ENCODE measurements around the gene UNC13B. TPM values are rescaled to one million over a fixed set of nuclear protein-coding genes. Genes with fewer than 3 reads are reported as not detected.

The UNC13B gene
- total and polyA plus RNA-seq, 2 of the 13 experiments (the other 11 are each of a cell fraction or from before 2014, with no cell fraction given): 14.0 to 18.3 TPM

- no peak for TF ChIP-seq SAP130 (CRISPR knock-in tag; IDR thresholded peaks at IDR 0.05; ENCODE audit: low read depth)
- no peak for TF ChIP-seq MEF2D (CRISPR knock-in tag; IDR thresholded peaks at IDR 0.05)
- TF ChIP-seq ZBTB7A (CRISPR knock-in tag; IDR thresholded peaks at IDR 0.05): no peak
- no peak for TF ChIP-seq ZSCAN21 (CRISPR knock-in tag; IDR thresholded peaks at IDR 0.05; ENCODE audit: borderline replicate concordance)
- no peak for TF ChIP-seq ZNF724P (CRISPR knock-in tag; IDR thresholded peaks at IDR 0.05; ENCODE audit: borderline replicate concordance)
These were observed 71.2 kb downstream of the UNC13B start (continued) for GRCh38 chr9:35232867-35233544.

DNA sequence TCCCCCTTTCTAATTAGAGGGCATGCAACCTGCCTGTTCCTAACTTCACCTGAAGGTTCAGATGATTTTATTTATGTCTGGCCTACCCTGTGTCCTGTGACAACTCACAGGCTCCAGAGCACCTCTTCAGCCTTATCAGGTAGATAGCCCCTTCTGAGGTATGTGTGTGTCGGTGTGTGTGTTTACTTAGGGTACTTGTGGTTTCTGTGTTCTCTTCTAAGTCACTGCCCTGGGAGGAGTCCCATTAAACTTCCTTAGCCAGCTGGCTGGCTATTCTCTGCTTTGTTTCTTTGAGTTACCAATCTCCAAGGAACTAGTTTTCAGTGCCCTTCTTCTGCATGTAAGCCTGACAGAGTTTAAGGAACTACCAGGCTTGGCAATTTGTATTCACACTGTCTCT, 74.9 kb downstream of the UNC13B start:
- 44% methylated on average over 1 of the region's 1 CpG for WGBS (ENCODE audit: low lambda C conversion rate)
- DNase-seq (ENCODE audit: low spot score) (no peak), ATAC-seq (no peak), FAIRE-seq (no peak)
- Histone ChIP-seq H3K9me3 (ENCODE audit: low read length) (no peaks in the 10 kb centered on the region), H3K4me1 (ENCODE audit: insufficient read depth, low read length) (peaks cover 17% of the 10 kb centered on the region), H3K4me2 (ENCODE audit: low read depth, low read length) (no peak overlapping the region), H3K27ac (ENCODE audit: extremely low read length, insufficient read depth, low read length) (no peak overlapping the region), H3K36me3 (replicated peaks in 1 of 2; ENCODE audit: control insufficient read depth in 1 of 2, insufficient read depth in 2 of 2, low read length in 2 of 2) (0 out of 5 replicates have a peak, but pooled peaks cover 0 to 2% of the 10 kb centered on the region in 2 experiments), H3K4me3 (replicated peaks in 1 of 3; ENCODE audit: insufficient read depth in 1 of 3, low read depth in 2 of 3, low read length in 3 of 3) (no peak overlapping the region), H3K27me3 (ENCODE audit: control insufficient read depth in 1 of 2, insufficient read depth in 2 of 2, low read length in 2 of 2) (no peaks in the 10 kb centered on the region), H3K9ac (ENCODE audit: insufficient read depth, low read depth, low read length) (no peak overlapping the region), H3K79me2 (ENCODE audit: insufficient read depth, low read length) (no peaks in the 10 kb centered on the region), H2AFZ (ENCODE audit: low read length) (no peak overlapping the region), H4K20me1 (ENCODE audit: insufficient read depth, low read length) (no peaks in the 10 kb centered on the region)
- in situ Hi-C loops (cut with HindIII; ENCODE audit: extremely low pct_ligation_motif_present, low pct_unique_long_range_greater_than_20kb): no loop called here
- POLR2A ChIA-PET: no interaction called here
- BruUV-seq (replicated peaks): no TSS peak
- CTCF ChIA-PET (ENCODE audit: low intra/inter-chr PET ratio, low total read pairs): no interaction called here
- intact Hi-C loops (cut with micrococcal nuclease; ENCODE audit: unreplicated experiment): no loop called here
- TF ChIP-seq CENPX (CRISPR knock-in tag; IDR thresholded peaks at IDR 0.05) (no peak), ZNF597 (CRISPR knock-in tag; IDR thresholded peaks at IDR 0.05) (no peak), ZNF207 (IDR thresholded peaks at IDR 0.05; ENCODE audit: borderline replicate concordance) (no peak), ZNF296 (CRISPR knock-in tag; conservative IDR thresholded peaks at IDR 0.05) (no peak), GATA4 (IDR thresholded peaks at IDR 0.05; ENCODE audit: borderline replicate concordance, low read depth) (no peak)
- TF ChIP-seq, protein P1, sequence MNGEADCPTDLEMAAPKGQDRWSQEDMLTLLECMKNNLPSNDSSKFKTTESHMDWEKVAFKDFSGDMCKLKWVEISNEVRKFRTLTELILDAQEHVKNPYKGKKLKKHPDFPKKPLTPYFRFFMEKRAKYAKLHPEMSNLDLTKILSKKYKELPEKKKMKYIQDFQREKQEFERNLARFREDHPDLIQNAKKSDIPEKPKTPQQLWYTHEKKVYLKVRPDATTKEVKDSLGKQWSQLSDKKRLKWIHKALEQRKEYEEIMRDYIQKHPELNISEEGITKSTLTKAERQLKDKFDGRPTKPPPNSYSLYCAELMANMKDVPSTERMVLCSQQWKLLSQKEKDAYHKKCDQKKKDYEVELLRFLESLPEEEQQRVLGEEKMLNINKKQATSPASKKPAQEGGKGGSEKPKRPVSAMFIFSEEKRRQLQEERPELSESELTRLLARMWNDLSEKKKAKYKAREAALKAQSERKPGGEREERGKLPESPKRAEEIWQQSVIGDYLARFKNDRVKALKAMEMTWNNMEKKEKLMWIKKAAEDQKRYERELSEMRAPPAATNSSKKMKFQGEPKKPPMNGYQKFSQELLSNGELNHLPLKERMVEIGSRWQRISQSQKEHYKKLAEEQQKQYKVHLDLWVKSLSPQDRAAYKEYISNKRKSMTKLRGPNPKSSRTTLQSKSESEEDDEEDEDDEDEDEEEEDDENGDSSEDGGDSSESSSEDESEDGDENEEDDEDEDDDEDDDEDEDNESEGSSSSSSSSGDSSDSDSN (CRISPR knock-in tag; IDR thresholded peaks at IDR 0.05): no peak
- TF ChIP-seq, protein P2, sequence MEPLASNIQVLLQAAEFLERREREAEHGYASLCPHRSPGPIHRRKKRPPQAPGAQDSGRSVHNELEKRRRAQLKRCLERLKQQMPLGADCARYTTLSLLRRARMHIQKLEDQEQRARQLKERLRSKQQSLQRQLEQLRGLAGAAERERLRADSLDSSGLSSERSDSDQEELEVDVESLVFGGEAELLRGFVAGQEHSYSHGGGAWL (CRISPR knock-in tag; IDR thresholded peaks at IDR 0.05): no peak
- TF ChIP-seq, protein P3, sequence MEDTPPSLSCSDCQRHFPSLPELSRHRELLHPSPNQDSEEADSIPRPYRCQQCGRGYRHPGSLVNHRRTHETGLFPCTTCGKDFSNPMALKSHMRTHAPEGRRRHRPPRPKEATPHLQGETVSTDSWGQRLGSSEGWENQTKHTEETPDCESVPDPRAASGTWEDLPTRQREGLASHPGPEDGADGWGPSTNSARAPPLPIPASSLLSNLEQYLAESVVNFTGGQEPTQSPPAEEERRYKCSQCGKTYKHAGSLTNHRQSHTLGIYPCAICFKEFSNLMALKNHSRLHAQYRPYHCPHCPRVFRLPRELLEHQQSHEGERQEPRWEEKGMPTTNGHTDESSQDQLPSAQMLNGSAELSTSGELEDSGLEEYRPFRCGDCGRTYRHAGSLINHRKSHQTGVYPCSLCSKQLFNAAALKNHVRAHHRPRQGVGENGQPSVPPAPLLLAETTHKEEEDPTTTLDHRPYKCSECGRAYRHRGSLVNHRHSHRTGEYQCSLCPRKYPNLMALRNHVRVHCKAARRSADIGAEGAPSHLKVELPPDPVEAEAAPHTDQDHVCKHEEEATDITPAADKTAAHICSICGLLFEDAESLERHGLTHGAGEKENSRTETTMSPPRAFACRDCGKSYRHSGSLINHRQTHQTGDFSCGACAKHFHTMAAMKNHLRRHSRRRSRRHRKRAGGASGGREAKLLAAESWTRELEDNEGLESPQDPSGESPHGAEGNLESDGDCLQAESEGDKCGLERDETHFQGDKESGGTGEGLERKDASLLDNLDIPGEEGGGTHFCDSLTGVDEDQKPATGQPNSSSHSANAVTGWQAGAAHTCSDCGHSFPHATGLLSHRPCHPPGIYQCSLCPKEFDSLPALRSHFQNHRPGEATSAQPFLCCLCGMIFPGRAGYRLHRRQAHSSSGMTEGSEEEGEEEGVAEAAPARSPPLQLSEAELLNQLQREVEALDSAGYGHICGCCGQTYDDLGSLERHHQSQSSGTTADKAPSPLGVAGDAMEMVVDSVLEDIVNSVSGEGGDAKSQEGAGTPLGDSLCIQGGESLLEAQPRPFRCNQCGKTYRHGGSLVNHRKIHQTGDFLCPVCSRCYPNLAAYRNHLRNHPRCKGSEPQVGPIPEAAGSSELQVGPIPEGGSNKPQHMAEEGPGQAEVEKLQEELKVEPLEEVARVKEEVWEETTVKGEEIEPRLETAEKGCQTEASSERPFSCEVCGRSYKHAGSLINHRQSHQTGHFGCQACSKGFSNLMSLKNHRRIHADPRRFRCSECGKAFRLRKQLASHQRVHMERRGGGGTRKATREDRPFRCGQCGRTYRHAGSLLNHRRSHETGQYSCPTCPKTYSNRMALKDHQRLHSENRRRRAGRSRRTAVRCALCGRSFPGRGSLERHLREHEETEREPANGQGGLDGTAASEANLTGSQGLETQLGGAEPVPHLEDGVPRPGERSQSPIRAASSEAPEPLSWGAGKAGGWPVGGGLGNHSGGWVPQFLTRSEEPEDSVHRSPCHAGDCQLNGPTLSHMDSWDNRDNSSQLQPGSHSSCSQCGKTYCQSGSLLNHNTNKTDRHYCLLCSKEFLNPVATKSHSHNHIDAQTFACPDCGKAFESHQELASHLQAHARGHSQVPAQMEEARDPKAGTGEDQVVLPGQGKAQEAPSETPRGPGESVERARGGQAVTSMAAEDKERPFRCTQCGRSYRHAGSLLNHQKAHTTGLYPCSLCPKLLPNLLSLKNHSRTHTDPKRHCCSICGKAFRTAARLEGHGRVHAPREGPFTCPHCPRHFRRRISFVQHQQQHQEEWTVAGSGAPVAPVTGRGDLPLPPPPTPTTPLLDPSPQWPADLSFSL (CRISPR knock-in tag; IDR thresholded peaks at IDR 0.05): no peak
